HCT116 (cell line): ENCODE data around the gene ADAM19. TPM values are rescaled to one million over a fixed set of nuclear protein-coding genes. Genes with fewer than 3 reads are reported as not detected.

Source experiments
- ATAC-seq: fragments of 200-7000 bp; cut with Tn5 transposase; 2 replicates; pipeline ENCODE4 v1.9.1; 2020; ENCODE audit warnings: mild to moderate bottlenecking, moderate library complexity
- BruUV-seq: library from RNA; stranded (reverse); fragments of 400-500 nt; replicated peaks from 2 replicates; lab custom pipeline; 2021; lab: Mats Ljungman, UMichigan
- CTCF ChIA-PET: fragments of 300-600 bp; sonication (Branson Sonifier 250); formaldehyde crosslinking; loops from one replicate; lab custom pipeline; 2021; ENCODE audit warnings: antibody characterized with exemption; lab: Charles Lee
- POLR2A ChIA-PET: fragments of 300-600, 350-600 bp; sonication (Branson Sonifier 250); formaldehyde crosslinking; loops from one replicate; lab custom pipeline; 2021; ENCODE audit warnings: antibody characterized with exemption; lab: Charles Lee
- RAD21 ChIA-PET, 2 experiments: fragments of 300-600 bp; sonication (Branson Sonifier 250); formaldehyde crosslinking; loops; one replicate each; lab custom pipeline; 2023; ENCODE audit warnings: low total read pairs in 2 of 2; ENCODE audit not compliant: uncharacterized antibody in 2 of 2, unreplicated experiment in 2 of 2, low non-redundant PET in 1 of 2; lab: Charles Lee
- DNase-seq: peaks from one replicate; pipeline ENCODE4 v3.0.0-alpha.2; 2010; ENCODE audit warnings: low read depth, low spot score
- H2AFZ ChIP-seq: fragments of 200-600 bp; shearing (Covaris generic), sonication (generic); 2 replicates; pipeline ENCODE4 v1.6.1; 2017; ENCODE audit warnings: low read depth, mixed run types, mixed read lengths, antibody characterized with exemption, low read length; ENCODE audit not compliant: poor library complexity, severe bottlenecking
- H3K27ac ChIP-seq: 2 replicates; pipeline ENCODE4 v1.5.1; 2012; ENCODE audit warnings: low read depth, low read length
- H3K27me3 ChIP-seq: fragments of 200-600 bp; sonication (generic); 2 replicates; pipeline ENCODE4 v1.6.1; 2016; ENCODE audit warnings: mixed run types, low read length, mixed read lengths; ENCODE audit not compliant: insufficient read depth
- H3K36me3 ChIP-seq, 2 experiments: fragments of 200-500 bp in 1 of 2; fragments of 200-600 bp in 1 of 2; sonication (Bioruptor generic) in 1 of 2; sonication (generic) in 1 of 2; 2 replicates each; pipeline versions ENCODE4 v1.5.1 to v1.6.1; 2014 to 2016; ENCODE audit warnings: low read length in 2 of 2, inconsistent platforms in 1 of 2, mixed read lengths in 1 of 2, mixed run types in 1 of 2; ENCODE audit not compliant: insufficient read depth in 2 of 2, control insufficient read depth in 1 of 2
- H3K4me1 ChIP-seq, 2 experiments: fragments of 200-600 bp in 1 of 2; sonication (generic) in 1 of 2; 2 replicates each; pipeline versions ENCODE4 v1.5.1 to v1.6.1; 2012 to 2017; ENCODE audit warnings: low read length in 2 of 2, inconsistent platforms in 1 of 2, mild to moderate bottlenecking in 1 of 2, mixed read lengths in 1 of 2, mixed run types in 1 of 2, moderate library complexity in 1 of 2; ENCODE audit not compliant: insufficient read depth in 2 of 2, control insufficient read depth in 1 of 2
- H3K4me2 ChIP-seq: fragments of 200-600 bp; sonication (generic); 2 replicates; pipeline ENCODE4 v1.6.1; 2017; ENCODE audit warnings: mixed run types, low read length, mixed read lengths
- H3K4me3 ChIP-seq, 2 experiments: fragments of 200-600 bp in 1 of 2; sonication (generic) in 1 of 2; replicated peaks in 1 of 2; 2 replicates each; pipeline ENCODE4 v1.5.1; 2011 to 2016; ENCODE audit warnings: low read length in 2 of 2, control low read depth in 1 of 2, low read depth in 1 of 2, mild to moderate bottlenecking in 1 of 2, mixed read lengths in 1 of 2, mixed run types in 1 of 2
- H3K79me2 ChIP-seq: fragments of 200-600 bp; sonication (generic); 2 replicates; pipeline ENCODE4 v1.6.1; 2017; ENCODE audit warnings: mild to moderate bottlenecking, mixed run types, low read length, moderate library complexity, mixed read lengths; ENCODE audit not compliant: insufficient read depth
- H3K9ac ChIP-seq: fragments of 200-600 bp; sonication (generic); 2 replicates; pipeline ENCODE4 v1.6.1; 2016; ENCODE audit warnings: low read length, mixed read lengths
- H3K9me2 ChIP-seq: fragments of 200-600 bp; sonication (generic), shearing (Covaris generic); 2 replicates; pipeline ENCODE4 v1.6.1; 2017; ENCODE audit warnings: mixed run types, mild to moderate bottlenecking, moderate library complexity; ENCODE audit not compliant: insufficient read depth
- H3K9me3 ChIP-seq, 2 experiments: fragments of 200-500 bp in 1 of 2; fragments of 200-600 bp in 1 of 2; sonication (Bioruptor generic) in 1 of 2; sonication (generic) in 1 of 2; 2 replicates each; pipeline ENCODE4 v1.6.1; 2014 to 2017; ENCODE audit warnings: low read length in 2 of 2, mixed read lengths in 2 of 2, inconsistent platforms in 1 of 2, low read depth in 1 of 2, mild to moderate bottlenecking in 1 of 2, mixed run types in 1 of 2, moderate library complexity in 1 of 2; ENCODE audit not compliant: control insufficient read depth in 1 of 2, insufficient read depth in 1 of 2
- H4K20me1 ChIP-seq: fragments of 200-600 bp; sonication (generic), shearing (Covaris generic); 2 replicates; pipeline ENCODE4 v1.6.1; 2017; ENCODE audit warnings: mixed run types, mild to moderate bottlenecking, moderate library complexity; ENCODE audit not compliant: insufficient read depth
- CBX3 ChIP-seq: IDR thresholded peaks from 2 replicates; pipeline ENCODE4 v1.6.1; 2012; ENCODE audit warnings: low read depth
- CEBPB ChIP-seq: IDR thresholded peaks from 2 replicates; pipeline ENCODE4 v1.6.1; 2012; ENCODE audit warnings: low read depth
- CTCF ChIP-seq, 3 experiments: fragments of 200-600 bp in 1 of 3; sonication (generic) in 1 of 3; IDR thresholded peaks in 2 of 3; conservative IDR thresholded peaks in 1 of 3; 2 replicates each; pipeline ENCODE4 v1.5.1; 2012 to 2017; ENCODE audit warnings: low read depth in 2 of 3, low read length in 2 of 3, antibody characterized with exemption in 1 of 3, borderline replicate concordance in 1 of 3, control low read depth in 1 of 3, mild to moderate bottlenecking in 1 of 3, mixed read lengths in 1 of 3, mixed run types in 1 of 3, moderate library complexity in 1 of 3; ENCODE audit not compliant: insufficient read depth in 1 of 3
- EGR1 ChIP-seq: IDR thresholded peaks from 2 replicates; pipeline ENCODE4 v1.6.1; 2012; ENCODE audit warnings: low read depth
- ELF1 ChIP-seq: IDR thresholded peaks from 2 replicates; pipeline ENCODE4 v1.6.1; 2012; ENCODE audit warnings: low read depth, borderline replicate concordance
- EZH2 ChIP-seq: fragments of 200-600 bp; sonication (generic); IDR thresholded peaks from 2 replicates; pipeline ENCODE4 v1.6.1; 2017; ENCODE audit warnings: antibody characterized with exemption, mixed run types
- EZH2phosphoT487 ChIP-seq: fragments of 200-600 bp; IDR thresholded peaks from 2 replicates; pipeline ENCODE4 v1.6.1; 2018; ENCODE audit warnings: antibody characterized with exemption, borderline replicate concordance
- FOSL1 ChIP-seq: IDR thresholded peaks from 2 replicates; pipeline ENCODE4 v1.6.1; 2012; ENCODE audit warnings: low read depth
- JUND ChIP-seq: IDR thresholded peaks from 2 replicates; pipeline ENCODE4 v1.6.1; 2012
- POLR2A ChIP-seq: IDR thresholded peaks from 2 replicates; pipeline ENCODE4 v1.7.0; 2011; ENCODE audit warnings: borderline replicate concordance; ENCODE audit not compliant: insufficient read depth, insufficient read length; ENCODE audit errors: extremely low read depth
- POLR2AphosphoS5 ChIP-seq: IDR thresholded peaks from 2 replicates; pipeline ENCODE4 v1.6.1; 2011; ENCODE audit warnings: mild to moderate bottlenecking, low read depth, low read length, moderate library complexity
- RAD21 ChIP-seq: IDR thresholded peaks from 2 replicates; pipeline ENCODE4 v1.6.1; 2012; ENCODE audit warnings: low read depth, mild to moderate bottlenecking
- REST ChIP-seq: IDR thresholded peaks from 2 replicates; pipeline ENCODE4 v1.6.1; 2012; ENCODE audit warnings: low read depth
- SIN3A ChIP-seq: IDR thresholded peaks from 2 replicates; pipeline ENCODE4 v1.6.1; 2012; ENCODE audit warnings: low read depth
- SP1 ChIP-seq: IDR thresholded peaks from 2 replicates; pipeline ENCODE4 v1.6.1; 2012; ENCODE audit warnings: low read depth
- SRF ChIP-seq: IDR thresholded peaks from 2 replicates; pipeline ENCODE4 v1.6.1; 2012; ENCODE audit warnings: low read depth
- TCF7L2 ChIP-seq: IDR thresholded peaks from 2 replicates; pipeline ENCODE4 v1.7.0; 2011; ENCODE audit warnings: borderline replicate concordance, inconsistent platforms; ENCODE audit not compliant: insufficient read depth, insufficient read length; ENCODE audit errors: extremely low read depth
- YY1 ChIP-seq: IDR thresholded peaks from 2 replicates; pipeline ENCODE4 v1.6.1; 2011; ENCODE audit warnings: low read length, low read depth, moderate library complexity, mild to moderate bottlenecking; ENCODE audit not compliant: insufficient replicate concordance; ENCODE audit errors: extremely low read depth
- ZBTB33 ChIP-seq: IDR thresholded peaks from 2 replicates; pipeline ENCODE4 v1.6.1; 2011; ENCODE audit warnings: mild to moderate bottlenecking, low read length, moderate library complexity; ENCODE audit not compliant: insufficient replicate concordance; ENCODE audit errors: extremely low read depth
- ZFX ChIP-seq: fragments of 450-650 bp; IDR thresholded peaks from 2 replicates; pipeline ENCODE4 v1.6.1; 2017
- intact Hi-C: fragments of 100-400 bp; cut with micrococcal nuclease; formaldehyde crosslinking; loops from 2 replicates; pipeline ENCODE4 v1.10.0; 2022
- total RNA-seq: library from RNA; stranded (reverse); gene quantifications from one replicate; pipeline ENCODE4 v1.2.1, GENCODE V29; 2021; ENCODE audit not compliant: unreplicated experiment

Gene ADAM19
- total RNA-seq, 1 experiment from 2014 or later = 77.3 TPM

DNA sequence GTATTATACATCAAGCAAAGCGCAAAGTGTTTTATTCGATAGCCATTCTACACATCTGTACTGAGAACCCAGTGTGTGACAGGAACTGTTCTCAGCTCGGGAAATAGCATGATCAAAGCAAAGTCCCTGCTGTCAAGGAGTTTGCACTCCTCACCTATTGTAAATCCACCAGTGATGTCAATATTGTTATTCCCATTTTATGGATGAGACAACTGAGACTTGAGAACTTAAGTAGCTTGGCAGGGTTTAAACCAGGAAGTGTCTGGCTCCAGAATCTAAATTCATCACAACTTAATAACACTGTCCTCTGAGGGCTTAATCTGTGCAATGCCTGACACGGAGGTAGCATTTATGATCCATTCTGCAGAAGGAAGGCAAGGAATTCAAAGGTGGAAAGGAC lies 50.7 kb downstream of the ADAM19 start:
- no peaks in the 10 kb centered on the region for H4K20me1 ChIP-seq
- no peak overlapping the region for H3K4me3 ChIP-seq
- ATAC-seq (no peak), DNase-seq (no peak)
- no peak overlapping the region for H2AFZ ChIP-seq
- no peaks in the 10 kb centered on the region for H3K9me2 ChIP-seq
- TF ChIP-seq EZH2 (no peak), EGR1 (no peak), FOSL1 (no peak), ZBTB33 (no peak), CBX3 (no peak), REST (no peak), YY1 (no peak), POLR2AphosphoS5 (no peak), ZFX (no peak), POLR2A (no peak), SIN3A (no peak), ELF1 (no peak), RAD21 (no peak), SP1 (no peak), SRF (no peak), TCF7L2 (no peak), JUND (no peak), CEBPB (no peak), EZH2phosphoT487 (no peak), CTCF (IDR thresholded peaks at IDR 0.05 in 2 of 3, conservative IDR thresholded peaks at IDR 0.05 in 1 of 3; ENCODE audit: borderline replicate concordance in 1 of 3, insufficient read depth in 1 of 3, low read depth in 2 of 3, low read length in 2 of 3) (no peak)
- H3K79me2 ChIP-seq = peaks cover 8% of the 10 kb centered on the region; the same call in 1 of the 2 replicates
- H3K4me1 ChIP-seq = no peaks in the 10 kb centered on the region
- ChIA-PET POLR2A (no interaction called here), CTCF (no interaction called here), RAD21 (no interaction called here)
- H3K9ac ChIP-seq = no peak overlapping the region
- BruUV-seq = no TSS peak
- H3K36me3 ChIP-seq = peaks cover 9 to 11% of the 10 kb centered on the region in 2 experiments; a peak in 2 of 4 replicates
- H3K27me3 ChIP-seq = no peaks in the 10 kb centered on the region
- H3K4me2 ChIP-seq = no peak overlapping the region
- intact Hi-C loops = no loop called here
- no peak overlapping the region for H3K27ac ChIP-seq
- H3K9me3 ChIP-seq = no peaks in the 10 kb centered on the region
